HS-5 (cell line): Measurements from ENCODE around the gene POGLUT3.

Experiments used
- DNase-seq: peaks from one replicate; pipeline ENCODE4 v3.0.0-alpha.2; 2012; ENCODE audit warnings: low read depth

Gene POGLUT3

GRCh38 chr11:108500721-108501120, 2.5 kb upstream of the POGLUT3 start:
- DNase-seq = no peak

DNA sequence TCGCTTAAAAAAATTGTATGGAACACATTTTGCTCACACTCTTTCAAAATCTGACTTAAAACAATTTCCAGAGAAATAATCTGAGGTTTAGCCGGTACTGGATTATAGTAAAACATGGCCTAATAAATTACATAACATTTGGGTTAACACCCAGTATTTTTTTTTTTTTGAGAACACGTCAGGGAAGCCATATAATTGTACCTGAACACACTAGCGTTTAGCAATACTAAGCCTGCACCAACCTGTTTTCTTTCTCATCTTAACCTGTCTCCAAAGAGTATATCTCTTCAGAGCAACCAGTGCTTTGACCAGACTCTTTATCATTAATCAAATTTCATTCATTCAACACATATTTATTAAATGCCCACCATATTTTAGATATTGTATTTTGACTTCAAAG, 2.0 kb upstream of the POGLUT3 start:
- no peak for DNase-seq

GRCh38 chr11:108498816-108499408, 728 bp upstream of the POGLUT3 start:
- DNase-seq = no peak

- DNase-seq = peak; percentile 96
Measured at GRCh38 chr11:108497317-108498045, 703 bp downstream of the POGLUT3 start.

- DNase-seq = no peak
Measured at GRCh38 chr11:108496643-108497256, 1.4 kb downstream of the POGLUT3 start.

DNA sequence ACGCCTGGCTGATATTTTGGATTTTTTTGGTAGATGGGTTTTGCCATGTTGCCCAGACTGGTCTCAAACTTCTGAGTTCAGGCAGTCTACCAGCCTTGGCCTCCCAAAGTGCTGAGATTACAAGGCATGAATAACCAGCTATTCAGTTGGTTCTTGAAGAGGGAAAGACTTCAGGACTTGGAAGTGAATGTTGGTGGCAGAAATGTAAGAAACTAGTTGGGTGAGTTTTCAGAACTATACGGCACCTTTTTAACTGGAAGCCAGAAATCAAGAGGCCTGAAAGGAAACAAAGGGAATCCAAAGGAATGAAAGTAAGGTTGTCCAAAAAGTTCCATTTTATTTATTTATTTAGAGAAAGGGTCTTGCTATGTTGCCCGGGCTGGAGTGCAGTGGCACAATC, 2.9 kb downstream of the POGLUT3 start:
- no peak for DNase-seq

DNA sequence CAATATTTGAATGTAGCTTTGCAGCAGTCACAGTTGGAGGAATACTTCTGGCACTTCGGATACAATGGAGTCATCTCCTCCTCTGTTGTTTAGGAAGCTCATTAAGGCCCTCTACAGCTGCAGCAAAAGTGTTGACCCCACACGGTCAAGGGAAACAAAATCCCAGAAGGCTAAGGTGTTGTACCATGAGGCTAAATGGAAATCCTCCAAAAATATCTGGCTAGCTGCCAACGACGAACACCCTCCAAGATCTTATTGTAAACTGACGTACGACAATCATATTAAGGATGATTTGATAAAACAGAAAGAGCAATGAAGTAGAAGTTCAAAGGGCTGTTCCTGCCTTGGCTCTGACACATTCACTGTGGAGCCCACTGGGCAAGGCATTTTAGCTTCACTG, 4.0 kb downstream of the POGLUT3 start:
- DNase-seq = no peak

DNA sequence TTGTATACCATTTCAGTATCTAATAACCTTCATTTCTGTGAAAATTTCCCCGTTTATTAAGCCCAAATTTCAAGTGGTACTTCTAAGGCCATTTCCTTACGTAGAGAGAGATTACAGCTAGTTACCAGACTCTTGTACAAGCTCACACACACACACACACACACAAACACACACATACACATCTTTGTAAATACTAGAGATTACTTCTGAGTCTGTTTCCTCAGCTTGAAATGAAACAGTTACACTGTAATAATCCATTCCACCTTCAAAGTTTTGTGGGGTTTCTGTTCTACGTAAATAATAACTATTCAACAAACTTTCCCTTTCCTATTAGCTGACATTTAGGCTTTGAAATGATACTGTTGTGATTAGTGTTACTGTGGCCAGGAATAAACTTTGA, 6.2 kb downstream of the POGLUT3 start:
- no peak for DNase-seq

- DNase-seq = no peak
Measured at GRCh38 chr11:108486828-108487227, 11.4 kb downstream of the POGLUT3 start.

DNA sequence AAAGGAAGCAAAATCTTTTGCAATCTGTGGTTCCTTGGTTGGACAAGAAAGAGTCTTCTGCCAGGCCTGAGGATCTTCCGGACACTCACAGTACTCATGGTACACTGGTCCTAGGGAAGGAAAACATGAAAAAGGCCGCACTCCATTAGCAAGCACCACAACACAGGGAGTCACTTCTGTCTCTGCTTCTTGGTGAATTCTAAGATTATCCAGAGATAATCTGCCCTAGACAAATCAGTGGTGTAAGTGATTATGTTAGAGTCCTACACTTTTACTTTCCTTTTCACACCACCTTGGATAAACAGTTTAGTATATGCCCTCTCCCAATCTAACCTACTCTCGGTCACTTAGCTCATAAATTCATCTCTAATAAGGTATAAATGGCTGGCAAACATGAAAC, 11.9 kb downstream of the POGLUT3 start:
- no peak for DNase-seq

- no peak for DNase-seq
Measured at GRCh38 chr11:108483163-108483562, 15.0 kb downstream of the POGLUT3 start.

DNA sequence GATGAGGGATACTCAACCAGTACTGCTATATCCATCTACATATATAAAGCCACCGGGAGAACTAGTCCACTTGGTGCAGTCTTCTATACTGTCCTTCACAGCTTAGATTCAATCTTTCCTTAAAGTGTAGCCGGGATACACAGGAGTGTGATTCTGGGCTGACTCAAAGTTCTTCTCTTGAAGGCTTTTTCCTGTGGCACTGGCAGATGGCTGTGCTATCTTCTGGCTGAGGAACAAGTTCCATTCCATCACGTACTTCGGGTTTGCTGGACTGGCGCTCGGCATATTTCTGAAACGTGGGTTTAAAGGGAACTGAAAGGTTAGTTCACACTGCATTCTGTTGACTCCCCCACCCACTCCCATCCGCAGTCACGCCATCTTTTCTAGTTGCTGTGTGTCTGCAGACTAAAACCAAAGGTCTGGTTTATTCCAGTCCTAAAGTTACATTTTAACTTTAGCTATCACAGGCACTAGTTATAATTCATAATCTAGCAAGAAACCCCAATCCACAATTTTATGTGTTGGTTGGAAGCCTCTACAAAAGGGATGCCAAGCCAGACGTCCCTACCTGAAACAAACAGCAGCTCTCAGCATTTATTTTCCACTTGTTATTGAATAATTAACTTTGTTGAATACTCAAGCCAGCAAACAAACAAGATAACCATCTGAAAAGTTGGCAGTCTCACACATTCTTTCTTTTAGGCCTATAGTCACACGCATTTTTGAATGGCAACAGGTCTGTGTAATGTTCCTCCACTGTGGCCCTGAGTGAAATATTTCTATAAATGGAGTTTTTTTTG, 23.3 kb downstream of the POGLUT3 start:
- no peak for DNase-seq

DNA sequence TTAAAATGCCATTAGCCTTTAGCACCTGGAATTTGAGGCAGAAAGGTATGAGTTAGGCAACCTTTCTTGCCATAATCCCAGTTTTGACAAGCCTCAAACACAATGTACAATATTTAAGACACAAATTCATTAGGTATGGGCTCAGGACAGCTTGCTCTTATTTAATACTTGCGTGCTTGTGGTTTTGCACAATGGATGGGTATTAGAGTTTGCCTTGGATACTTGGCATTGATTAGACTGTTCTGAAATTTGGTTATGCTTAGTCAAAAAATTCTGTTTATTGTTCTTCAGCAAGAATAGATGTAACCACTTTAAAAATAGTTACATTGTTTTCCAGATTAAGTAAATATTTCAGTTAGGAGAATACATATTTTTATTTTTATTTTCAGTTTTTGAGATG, 25.5 kb downstream of the POGLUT3 start:
- no peak for DNase-seq

DNA sequence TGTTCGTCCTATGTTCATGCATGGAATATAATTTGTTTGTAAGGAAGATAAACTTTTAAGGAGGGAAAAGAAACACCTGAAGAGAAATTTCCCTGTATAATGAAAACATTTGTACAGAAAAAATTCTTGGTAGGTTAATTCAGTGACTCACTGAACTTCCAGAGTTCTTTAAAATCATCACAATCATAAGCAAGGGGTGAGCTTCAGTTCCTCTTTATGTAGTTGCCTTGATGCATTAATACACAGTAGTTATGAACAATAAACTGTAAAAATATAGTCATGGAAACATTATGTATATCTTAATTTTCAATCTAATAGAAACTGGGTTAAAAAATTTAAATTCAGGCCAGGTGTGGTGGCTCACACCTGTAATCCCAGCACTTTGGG, 29.7 kb downstream of the POGLUT3 start:
- DNase-seq = no peak

DNA sequence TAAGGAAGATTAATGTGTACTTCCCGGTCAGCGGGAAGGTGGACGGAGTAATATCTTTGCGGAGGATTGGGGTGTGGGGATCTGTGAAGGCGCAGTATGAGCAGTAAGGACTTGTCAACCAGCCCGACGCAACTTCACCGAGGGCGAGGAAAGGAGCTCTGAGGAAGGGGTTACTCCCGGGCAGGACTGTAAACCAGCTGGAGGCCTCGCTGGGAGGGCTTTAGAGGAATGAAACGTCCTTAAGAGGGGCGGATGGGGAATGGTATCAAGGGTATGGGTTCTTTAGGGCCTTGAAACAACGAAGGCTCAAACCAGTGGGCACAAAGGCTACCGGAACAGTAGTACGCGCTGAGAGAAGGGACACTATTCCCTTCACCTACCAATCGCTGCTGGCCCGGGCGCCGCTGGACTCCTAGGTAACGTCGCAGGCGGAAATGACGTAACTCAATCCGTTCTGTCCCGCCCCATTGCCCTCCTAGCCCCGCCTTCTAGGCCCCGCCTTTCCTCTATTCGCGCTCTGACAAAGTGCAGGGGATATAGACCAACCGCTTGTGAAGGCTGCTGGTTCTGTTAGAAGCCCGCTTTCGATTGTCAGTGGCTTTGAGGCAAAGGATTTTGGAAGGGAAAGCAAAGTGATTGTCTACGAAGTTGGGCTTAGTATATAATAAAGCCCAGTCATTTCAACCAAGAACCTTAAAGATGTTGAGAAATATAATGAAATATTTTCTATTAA, 30.9 kb downstream of the POGLUT3 start, which contains the start of gene C11orf65:
TSS of gene C11orf65 (minus strand) at position 439 of the 733 bp plus-strand sequence. CDS start 5,970 bp downstream, outside the sequence.
- DNase-seq = peak; percentile 61

- DNase-seq = no peak
Measured at GRCh38 chr11:108466405-108466804, 31.8 kb downstream of the POGLUT3 start.

- DNase-seq = no peak
Measured at GRCh38 chr11:108453207-108453835, 44.9 kb downstream of the POGLUT3 start.
